Endothelial cell of hepatic sinusoid (primary cell): ENCODE results near the gene TM2D1.
"Not testable (repeated sequence)": the region's sequence is repeated elsewhere in the genome, so short reads cannot be mapped to it uniquely, and the experiment has no call there.

Experiments used
- in situ Hi-C: cut with HindIII; loops from 2 replicates; pipeline ENCODE4 v1.10.0; 2017; ENCODE audit warnings: low sequenced_read_pairs

The TM2D1 gene

DNA sequence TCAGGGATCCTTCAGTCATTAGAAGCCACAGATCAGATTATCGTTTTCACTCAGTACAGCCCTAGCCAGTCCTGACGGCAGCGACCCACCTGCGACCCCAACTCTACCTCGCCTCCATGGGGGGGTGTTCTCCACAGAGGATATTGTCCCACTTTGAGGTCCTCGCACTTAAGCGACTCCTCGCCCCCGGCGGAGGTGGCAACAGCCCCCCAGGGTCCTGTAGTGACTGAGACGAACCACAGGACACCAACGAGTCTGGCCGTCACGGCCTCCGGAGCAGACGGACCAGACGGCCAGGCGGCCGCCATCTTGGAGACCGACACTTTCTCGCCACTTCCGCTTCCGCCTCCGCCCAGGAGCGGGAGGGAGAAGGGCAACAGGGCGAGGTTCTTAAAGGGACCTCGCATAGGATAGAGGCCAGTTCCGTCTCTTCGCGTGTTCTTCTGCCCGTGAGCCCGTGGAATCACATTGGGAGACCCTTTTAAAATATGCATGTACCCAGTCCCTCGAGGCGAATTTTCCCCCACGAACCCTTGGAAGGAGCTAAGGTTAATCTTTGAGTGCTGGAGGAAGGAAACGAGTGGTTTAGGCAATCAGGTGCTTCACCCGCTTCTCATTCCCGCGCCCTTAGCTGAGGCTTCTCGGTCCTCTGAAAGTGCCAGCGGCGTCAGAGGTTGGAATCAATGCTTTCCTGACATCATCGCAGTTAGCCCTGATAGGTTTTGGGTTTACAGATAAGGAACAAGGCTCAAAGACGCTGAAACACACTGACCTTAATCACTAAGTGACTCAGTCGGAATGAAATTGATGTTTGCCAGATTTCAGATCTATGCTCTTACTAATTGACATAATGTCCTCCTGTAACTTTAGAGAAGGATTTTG, at the start of gene TM2D1:
Gene TM2D1 (minus strand): TSS at position 329 of the 882 bp plus-strand sequence. CDS start 21 bp downstream, at position 308.
- in situ Hi-C loops, result no loop called here

DNA sequence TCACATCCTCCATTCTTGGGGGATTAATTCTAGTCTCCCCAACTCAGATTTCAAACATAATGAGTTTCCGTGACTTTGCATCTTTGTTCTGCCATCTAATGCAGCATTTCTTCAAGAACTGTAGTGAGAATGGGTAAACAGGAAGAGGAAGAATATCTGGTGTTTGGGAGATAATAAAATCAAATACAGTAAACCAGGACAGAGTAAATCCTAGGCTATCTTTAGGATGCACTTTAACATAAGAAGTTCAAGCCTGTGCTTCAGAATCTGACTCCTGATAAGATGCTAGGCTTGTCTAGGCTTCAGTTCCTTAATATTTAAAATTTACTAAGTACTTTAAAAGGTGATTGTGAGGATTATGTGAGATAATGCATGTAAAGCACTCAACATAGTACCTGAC, 45.2 kb upstream of the TM2D1 start:
- in situ Hi-C loops, result no loop called here

DNA sequence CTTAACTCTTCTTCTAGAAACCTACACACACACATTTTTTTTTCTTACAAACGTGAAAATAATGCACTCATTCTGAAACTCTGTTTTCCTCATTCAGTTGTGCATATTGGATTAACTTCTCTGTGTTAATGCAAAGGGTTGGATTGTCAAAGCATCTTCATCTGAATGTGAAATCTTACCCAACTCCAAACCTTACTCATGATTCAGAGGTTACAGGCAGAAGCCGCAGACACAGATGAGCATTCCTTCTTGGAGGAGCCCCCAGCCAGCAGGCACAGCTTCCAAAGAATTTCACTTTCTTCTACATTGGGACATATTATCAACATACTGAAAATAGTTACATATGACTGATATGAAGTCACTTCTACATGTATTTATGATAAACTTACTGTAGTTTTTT, 33.0 kb upstream of the TM2D1 start:
- in situ Hi-C loops, result no loop called here

DNA sequence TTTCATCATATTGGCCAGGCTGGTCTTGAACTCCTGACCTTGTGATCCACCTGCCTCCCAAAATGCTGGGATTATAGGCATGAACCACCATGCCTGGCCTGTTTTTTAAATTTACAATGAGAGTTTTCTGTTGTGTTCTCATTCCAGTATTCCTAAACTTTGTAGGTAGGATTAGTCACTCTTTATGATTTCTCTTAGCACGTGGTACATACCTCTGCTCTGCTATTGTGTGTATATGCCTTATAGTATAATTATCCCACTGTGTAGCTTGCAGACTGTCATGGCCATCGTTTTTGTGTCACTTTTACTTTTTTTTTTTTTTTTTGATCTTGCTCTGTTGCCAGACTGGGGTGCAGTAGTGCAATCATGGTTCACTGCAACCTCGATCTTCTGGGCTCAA, 31.8 kb upstream of the TM2D1 start:
- in situ Hi-C loops, result no loop called here

DNA sequence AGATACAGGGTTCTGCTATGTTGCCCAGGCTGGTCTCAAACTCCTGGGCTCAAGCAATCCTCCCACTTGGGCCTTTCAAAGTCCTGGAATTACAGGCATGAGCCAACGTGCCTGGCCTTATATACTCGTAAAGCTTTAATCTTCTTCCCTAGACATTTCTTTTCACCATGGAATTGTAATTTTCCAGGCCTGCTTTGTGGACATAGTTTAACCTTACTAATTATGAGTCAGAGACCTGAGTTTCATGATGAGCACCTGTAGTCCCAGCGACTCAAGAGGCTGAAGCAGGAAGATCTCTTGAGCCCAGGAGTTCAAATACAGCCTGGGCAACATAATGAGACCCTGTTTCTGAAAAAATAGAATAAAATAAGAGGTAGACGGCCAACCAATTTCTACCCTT, 29.6 kb upstream of the TM2D1 start:
- in situ Hi-C loops, result no loop called here

DNA sequence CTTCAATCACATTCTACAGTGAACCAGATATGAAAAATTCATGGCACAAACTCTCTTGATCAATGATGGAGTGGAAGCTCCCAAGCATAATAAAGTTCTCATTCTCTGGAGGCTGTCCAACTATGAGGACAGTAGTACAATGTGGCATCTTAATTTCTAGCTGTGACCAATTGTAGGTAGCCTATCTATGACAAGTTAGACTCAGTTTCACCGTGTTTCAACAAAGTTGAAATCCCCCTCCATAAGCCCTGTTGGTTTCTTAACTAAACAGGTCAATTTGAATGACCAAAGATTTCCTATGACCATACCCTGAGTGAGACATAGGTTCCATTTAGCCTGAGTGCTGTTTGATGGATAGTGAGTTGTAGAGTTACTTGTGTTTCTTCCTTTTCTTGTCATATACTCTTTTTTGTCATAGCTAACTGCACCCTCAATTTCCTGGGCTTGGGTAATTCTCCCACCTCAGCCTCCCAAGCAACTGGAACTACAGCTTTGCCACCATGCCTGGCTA, 29.1 kb upstream of the TM2D1 start:
- in situ Hi-C loops, result no loop called here

DNA sequence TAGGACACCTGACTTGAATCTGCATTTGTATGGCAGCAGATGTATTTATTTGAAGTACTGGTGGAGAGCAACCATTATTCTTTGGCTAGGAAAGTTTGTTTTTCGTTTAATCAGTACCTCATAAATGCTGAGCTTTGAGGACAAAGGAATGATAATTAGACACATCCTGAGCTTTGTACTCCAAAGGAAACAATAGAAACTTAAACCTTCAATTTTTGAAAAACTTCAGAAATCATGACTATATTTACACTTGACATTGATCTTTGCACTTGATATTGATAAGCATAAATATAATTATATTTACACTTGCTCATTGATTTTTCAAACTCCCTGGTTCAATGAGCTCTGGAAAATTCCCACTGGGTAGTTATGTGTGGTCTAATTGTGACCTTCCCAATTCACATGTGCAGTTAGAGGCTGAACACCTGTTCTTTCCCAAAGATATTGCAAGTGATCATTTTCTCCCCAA, 28.0 kb upstream of the TM2D1 start:
- in situ Hi-C loops, result no loop called here

DNA sequence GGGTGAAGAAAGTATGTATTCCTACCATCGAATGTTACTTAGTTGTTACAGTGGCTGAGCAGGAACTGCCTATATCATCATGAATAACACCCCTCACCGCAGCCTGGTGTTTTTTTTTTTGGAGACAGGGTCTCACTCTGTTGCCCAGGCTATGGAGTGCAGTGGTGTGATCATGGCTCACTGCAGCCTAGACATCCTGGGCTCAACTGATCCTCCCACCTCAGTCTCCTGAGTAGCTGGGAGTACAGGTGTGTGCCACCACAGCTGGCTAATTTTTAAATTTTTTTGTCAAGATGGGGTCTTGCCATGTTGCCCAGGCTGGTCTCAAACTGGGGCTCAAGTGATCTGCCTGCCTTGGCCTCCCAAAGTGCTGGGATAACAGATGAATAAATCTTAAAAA, 24.6 kb upstream of the TM2D1 start:
- in situ Hi-C loops, result no loop called here

DNA sequence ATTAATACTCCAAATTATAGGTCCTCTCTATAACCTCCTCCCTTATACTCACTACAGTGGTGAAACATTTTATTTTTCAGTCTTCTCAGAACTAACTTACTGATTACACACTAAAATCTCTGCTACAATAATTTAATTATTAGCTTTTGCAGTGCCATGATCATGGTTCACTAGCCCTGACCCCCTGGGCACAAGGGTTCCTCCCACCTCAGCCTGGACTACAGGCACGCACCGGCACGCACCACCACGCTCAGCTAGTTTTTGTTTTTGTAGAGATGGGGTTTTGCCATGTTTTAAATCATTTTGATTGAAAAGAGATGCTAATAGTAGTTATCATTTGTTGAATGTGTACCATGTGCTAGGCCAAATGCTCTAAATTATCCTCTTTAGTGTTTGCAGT, 23.6 kb upstream of the TM2D1 start:
- in situ Hi-C loops, result no loop called here

DNA sequence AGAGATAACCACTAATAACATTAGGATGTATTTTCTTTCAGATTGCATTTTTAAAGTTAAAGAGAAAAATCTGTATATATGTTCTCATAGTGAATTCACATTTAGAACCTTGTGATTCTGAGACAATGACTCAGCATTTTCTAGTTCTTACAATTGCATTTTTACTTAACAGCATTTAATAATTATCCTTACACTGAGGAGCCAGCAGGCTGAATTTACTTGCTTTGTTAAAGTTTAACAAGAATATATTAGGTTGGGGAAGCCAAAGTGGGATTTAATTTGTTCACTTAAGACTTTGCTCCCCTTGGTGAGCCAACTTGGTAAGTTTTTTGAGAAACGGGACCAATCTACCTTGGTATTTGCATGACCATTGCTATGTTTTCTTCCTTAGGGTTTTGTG, 21.9 kb upstream of the TM2D1 start:
- in situ Hi-C loops, result no loop called here

DNA sequence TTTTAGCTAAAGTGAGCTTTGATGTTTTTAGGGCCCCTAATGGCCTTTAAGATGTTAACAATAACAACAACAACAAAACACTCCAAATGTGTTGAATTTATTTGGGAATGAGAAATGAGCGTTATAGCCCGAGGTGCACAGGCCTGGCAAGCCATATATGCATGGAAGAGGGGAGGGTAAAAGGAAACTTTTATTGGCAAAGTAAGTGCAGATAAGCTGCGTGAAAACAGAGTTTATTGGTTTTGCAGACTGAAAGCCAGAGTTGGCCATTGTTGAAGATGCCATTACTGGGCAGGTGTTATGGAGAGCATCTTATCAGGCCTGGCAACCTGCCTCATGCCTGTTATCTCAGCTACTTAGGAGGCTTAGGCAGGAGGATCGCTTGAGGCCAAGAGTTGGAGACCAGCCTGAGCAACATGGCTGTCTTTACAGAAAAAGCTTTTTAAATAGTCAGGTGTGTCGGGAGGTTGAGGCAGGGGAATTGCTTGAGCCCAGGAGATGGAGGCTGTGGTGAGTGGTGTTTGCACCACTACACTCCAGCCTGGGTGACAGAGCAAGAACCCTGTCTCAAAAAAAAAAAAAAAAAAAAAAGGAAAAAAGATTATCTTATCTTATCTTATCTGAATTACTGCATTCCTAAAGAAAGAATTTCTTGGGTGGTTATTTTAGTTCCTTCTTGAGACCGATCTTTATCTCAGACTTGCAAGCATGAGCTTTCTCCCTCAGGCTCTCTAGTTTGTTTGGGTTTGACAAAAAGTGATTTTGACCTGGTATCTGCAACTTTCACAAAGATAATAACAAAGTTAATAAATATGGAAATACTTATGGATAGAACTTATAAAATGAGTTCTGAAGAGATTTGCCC, 19.0 kb upstream of the TM2D1 start:
- in situ Hi-C loops, result no loop called here

DNA sequence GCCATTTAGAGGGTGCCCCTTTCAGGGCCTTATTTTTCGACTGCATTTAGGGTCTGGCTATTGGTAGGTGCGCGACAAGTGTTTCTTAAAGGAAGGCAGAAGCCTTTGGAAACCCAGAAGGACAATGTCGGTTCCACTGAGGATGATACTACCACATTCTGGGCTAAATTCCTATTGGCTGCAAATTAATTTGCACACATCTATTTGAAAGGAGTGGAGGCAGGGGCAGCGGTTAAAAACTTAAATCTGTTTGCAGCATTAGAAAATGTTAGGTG, 18.4 kb upstream of the TM2D1 start:
- in situ Hi-C loops, result no loop called here

DNA sequence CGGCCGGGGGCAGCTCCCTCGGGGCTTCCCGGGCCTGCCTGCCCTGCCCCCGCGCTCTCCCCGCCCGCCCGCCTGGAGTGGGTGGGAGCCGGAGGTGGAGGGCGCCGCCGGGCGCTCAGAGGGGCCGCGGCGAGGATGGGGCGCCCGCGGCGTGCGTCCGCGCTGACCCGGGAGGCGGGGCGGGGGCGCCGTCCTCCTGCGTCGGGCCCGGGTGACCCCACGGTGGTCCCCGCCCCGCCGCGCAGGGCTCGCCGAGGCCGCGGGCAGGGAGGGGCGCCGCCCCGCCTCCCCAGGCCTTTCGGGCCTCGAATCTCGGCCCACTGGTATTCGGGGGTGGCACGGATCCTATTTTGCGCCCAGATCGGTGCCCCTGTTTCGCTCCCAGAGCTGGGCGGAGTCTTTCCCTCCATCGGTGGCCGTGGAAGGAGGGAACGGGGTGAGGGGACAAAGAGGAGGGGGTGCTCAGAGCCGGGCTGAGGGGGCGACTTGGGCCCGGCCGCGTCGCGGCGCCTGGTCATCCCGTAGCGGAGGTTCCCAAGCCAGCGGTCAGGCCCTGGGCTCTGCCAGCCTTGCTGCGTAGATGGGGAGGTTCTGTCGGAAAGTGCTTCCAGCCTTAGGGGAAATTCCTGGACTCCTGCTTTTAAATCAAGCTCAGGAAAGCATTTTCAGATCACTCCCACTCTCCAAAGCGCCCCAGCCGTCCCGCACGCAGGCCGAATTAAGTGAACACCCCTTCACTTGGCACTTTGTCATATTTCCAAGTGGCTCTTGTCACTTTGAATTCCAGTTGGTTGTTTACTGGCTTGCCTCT, 17.9 kb upstream of the TM2D1 start:
- in situ Hi-C loops, result no loop called here

DNA sequence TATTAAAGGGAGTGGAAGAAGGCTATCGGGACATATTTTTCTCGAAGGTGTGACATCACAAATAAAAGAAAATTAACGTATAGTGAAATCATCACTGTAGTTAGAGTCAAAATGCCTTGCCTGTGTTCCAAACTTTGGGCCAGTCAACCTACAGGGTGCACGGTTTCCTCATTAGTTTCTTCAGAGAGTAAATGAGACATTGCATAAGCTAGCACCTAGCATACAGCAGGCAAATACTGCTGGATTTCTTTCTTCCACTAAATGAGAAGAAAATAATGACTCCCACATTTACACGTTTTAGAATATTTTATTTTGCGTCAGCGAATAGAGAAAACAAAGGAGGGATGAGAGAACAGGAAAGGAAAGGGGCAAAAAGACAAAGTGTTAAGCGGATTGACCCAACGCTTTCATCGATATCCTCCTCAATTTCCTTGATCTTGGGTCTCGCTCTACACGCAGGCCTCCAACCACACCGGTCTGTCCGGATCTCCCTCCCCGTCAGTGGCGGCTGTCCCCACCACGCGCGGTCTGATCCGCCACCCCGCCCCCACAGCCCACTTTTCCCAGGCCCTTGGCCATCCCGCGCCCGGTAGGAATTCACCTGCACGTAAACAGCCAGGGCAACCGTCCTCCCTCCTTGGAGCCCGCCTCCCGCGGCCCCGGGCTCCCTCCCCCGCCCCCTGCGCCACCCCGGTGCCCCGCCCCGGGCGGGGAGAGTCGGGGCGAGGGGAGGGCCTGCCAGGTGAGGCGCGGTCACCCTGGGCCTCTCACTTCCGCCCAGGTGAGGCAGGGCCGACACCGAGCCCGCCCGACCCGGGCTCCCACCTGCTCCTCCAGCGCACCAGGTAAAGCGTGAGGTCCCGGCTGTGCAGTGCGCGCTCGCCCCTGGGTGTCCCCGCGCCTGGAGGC, 17.0 kb upstream of the TM2D1 start, which contains the start of gene PATJ:
Gene PATJ (plus strand): TSS at position 770 of the 909 bp plus-strand sequence. CDS start 20,413 bp downstream, outside the sequence.
- in situ Hi-C loops, result no loop called here

DNA sequence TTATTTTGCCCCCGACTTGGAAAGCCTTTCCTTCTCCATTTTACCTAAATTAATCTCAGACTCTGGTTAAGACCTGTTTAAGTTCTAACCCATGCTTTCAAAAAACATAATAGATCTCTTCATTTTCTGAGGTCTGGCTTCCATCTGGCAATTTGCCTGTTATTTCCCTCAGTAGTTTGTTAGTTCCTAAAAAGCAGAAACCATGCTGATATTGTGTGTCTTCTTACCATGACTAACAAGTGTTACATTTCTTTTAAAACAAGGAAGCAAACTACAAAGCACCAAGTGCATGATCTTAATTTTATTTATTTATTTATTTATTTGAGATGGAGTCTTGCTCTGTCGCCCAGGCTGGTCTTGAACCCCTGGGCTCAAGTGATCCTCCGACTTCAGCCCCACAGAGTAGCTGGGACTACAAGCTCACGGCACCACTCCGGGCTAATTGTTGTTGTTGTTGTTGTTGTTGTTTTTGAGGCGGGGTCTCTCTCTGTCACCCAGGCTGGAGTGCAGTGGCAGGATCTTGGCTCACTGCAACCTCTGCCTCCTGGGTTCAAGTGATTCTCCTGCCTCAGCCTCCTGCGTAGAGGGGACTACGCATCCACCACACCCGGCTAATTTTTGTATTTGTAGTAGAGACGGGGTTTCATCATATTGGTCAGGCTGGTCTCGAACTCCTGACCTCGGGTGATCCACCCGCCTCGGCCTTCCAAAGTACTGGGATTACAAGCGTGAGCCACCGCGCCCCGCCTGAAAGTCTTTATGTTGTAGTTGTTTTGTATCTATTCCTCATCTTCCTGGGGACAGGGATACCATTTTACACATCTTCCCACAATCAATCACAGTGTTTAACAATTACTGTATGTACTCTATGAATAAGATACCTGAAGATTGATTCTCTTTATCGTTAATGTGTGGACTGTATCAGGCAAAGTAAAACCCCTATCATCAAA, 16.1 kb upstream of the TM2D1 start:
- in situ Hi-C loops, result no loop called here

DNA sequence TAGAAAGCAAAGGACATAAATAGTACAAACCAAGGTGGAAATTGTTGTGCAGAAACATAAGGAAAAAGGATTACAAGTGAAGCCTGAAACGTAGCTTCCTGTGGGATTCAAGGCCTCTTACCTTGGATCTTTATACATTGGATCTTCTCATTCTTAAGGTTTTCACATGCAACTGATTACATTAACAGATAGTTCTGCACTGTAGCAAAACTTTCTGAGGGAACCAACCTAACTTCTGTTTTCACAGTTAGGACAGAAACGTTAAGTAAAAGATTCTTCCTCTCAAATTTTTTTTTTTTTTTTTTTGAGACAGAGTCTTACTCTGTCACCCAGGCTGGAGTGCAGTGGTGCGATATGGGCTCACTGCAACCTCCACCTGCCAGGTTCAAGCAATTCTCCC, 7.8 kb upstream of the TM2D1 start:
- in situ Hi-C loops, result no loop called here

DNA sequence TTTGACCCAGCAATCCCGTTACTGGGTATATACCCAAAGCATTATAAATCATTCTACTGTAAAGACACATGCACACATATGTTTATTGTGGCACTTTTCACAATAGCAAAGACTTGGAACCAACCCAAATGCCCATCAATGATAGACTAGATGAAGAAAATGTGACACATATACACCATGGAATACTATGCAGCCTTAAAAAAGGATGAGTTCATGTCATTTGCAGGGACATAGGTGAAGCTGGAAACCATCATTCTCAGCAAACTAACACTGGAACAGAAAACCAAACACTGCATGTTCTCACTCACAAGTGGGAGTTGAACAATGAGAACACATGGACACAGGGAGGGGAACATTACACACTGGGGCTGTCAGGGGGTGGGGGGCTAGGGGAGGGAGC, 5.7 kb upstream of the TM2D1 start:
- in situ Hi-C loops, result not testable (repeated sequence)

DNA sequence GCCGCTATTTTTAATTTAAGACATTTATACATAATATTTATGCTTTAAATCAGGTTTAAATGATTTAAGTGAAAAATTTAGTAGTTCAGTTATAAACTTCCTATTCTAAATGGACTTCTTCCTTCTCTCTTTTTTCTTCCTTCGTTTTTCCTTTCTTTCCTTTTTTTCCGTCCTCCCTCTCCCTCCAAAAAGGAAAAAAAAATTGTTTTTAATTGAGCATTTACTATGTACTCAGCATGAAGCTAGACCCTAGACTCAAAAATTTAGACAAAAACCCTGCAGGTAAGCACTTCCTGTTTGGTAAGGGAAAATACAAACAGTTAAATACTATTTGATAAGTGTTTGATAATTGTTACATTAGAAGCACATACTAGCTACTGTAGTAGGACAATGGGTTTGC, 2.6 kb upstream of the TM2D1 start:
- in situ Hi-C loops, result no loop called here

DNA sequence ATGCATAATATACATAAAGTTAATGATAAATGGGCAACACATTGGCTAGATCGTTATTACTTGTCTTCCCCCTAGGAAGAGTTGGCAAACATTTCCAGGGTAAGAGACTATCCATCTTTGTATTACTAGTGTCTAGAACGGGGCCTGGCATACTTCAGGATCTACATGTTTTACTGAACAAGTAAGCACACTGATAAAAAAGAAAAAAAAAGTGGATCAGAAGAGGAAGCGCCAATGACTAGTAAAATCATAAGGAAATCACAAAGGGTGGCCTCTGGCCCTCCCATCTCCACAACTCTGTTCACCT, 482 bp downstream of the TM2D1 start:
- in situ Hi-C loops, result no loop called here
